Upper lobe of left lung (tissue), 6 donors: ENCODE measurements around the gene HES7. TPM values are rescaled to one million over a fixed set of nuclear protein-coding genes. Genes with fewer than 3 reads are reported as not detected.
A peak's percentile ranks its signal among the peaks of the same experiment; 100 is the strongest.

Source experiments
- ATAC-seq, 2 donors: fragments of 200-7000 bp; cut with Tn5 transposase; one replicate each; pipeline ENCODE4 v1.9.1; 2022; ENCODE audit warnings: mild to moderate bottlenecking in 2 of 2, moderate library complexity in 2 of 2; ENCODE audit not compliant: low FRiP score in 2 of 2
- DNase-seq, 2 donors: peaks; one replicate each; pipeline ENCODE4 v3.0.0-alpha.2; 2019 to 2020
- H3K27ac ChIP-seq, 4 donors: fragments of 200-600 bp; sonication (generic); one replicate each; pipeline ENCODE4 v1.5.1; 2016 to 2019
- H3K27me3 ChIP-seq, 4 donors: fragments of 200-600 bp; sonication (generic); one replicate each; pipeline ENCODE4 v1.5.1; 2017 to 2019
- H3K36me3 ChIP-seq, 4 donors: fragments of 200-600 bp; sonication (generic); one replicate each; pipeline ENCODE4 v1.5.1; 2016 to 2019
- H3K4me1 ChIP-seq, 4 donors: fragments of 200-600 bp; sonication (generic); one replicate each; pipeline ENCODE4 v1.5.1; 2018 to 2019
- H3K4me3 ChIP-seq, 4 donors: fragments of 200-600 bp; sonication (generic); one replicate each; pipeline ENCODE4 v1.5.1; 2017 to 2019; ENCODE audit warnings: mild to moderate bottlenecking in 2 of 4, moderate library complexity in 1 of 4
- H3K9me3 ChIP-seq, 4 donors: fragments of 200-600 bp; sonication (generic); one replicate each; pipeline ENCODE4 v1.5.1; 2018 to 2019
- CTCF ChIP-seq, 6 experiments: fragments of 450-650 bp in 4 of 6; fragments of 200-600 bp in 2 of 6; sonication (generic) in 2 of 6; IDR thresholded peaks; one replicate each; pipeline ENCODE4 v1.5.1; 2016 to 2019; ENCODE audit warnings: antibody characterized with exemption in 6 of 6
- EP300 ChIP-seq, 4 donors: sonication (generic); formaldehyde crosslinking; IDR thresholded peaks; one replicate each; pipeline ENCODE4 v1.5.1; 2017; ENCODE audit warnings: antibody characterized with exemption in 4 of 4, control low read depth in 2 of 4
- POLR2A ChIP-seq, 4 donors: fragments of 450-650 bp; IDR thresholded peaks; one replicate each; pipeline ENCODE4 v1.5.1; 2016 to 2017; ENCODE audit warnings: antibody characterized with exemption in 4 of 4, mild to moderate bottlenecking in 2 of 4
- POLR2AphosphoS5 ChIP-seq, 2 donors: sonication (generic); formaldehyde crosslinking; IDR thresholded peaks; one replicate each; pipeline ENCODE4 v1.5.1; 2017; ENCODE audit warnings: antibody characterized with exemption in 2 of 2
- WGBS, 2 donors: methylation state at CpG; one replicate each; pipeline ENCODE4 v1.1.5; 2017 to 2018; 5-methylcytosine and 5-hydroxymethylcytosine counted together
- total RNA-seq, 6 donors: library from RNA; depleted of rRNA in 4 of 6; stranded (reverse); fragments of >200 nt in 4 of 6; gene quantifications; one replicate each; pipeline versions ENCODE4 v1.1.0 to v1.2.1, GENCODE V29; 2016 to 2021
- donor health status: DM: no; HTN: no; CAD: no; lungs with moderate emphysema.
- donor health status: DM: no; HTN: yes; CAD: no; lungs with severe emphysema.

The HES7 gene
- total RNA-seq, 6 donors from 2014 or later: 4.9 TPM; not detected in 5

GRCh38 chr17:8133941-8134340 lies 10.0 kb upstream of the HES7 start:
- Histone ChIP-seq H3K9me3 (no peaks in the 10 kb centered on the region), H3K27me3 (no peaks in the 10 kb centered on the region), H3K4me3 (no peak overlapping the region), H3K36me3 (no peaks in the 10 kb centered on the region), H3K27ac (no peak overlapping the region), H3K4me1 (peaks cover 7 to 11% (median 9%) of the 10 kb centered on the region in 4 donors)
- ATAC-seq: no peak
- no peak for DNase-seq
- TF ChIP-seq POLR2A (IDR thresholded peaks at IDR 0.05) (no peak), CTCF (IDR thresholded peaks at IDR 0.05) (no peak), POLR2AphosphoS5 (IDR thresholded peaks at IDR 0.05) (no peak), EP300 (IDR thresholded peaks at IDR 0.05) (no peak)
- WGBS, 2 donors: 89 to 95% methylated on average over 4 of the region's 4 CpGs

GRCh38 chr17:8133399-8133798 lies 9.5 kb upstream of the HES7 start:
- peak; percentile 5 to 26 for ATAC-seq
- no peaks in the 10 kb centered on the region for H3K36me3 ChIP-seq
- H3K4me3 ChIP-seq: no peak overlapping the region
- H3K27me3 ChIP-seq: no peaks in the 10 kb centered on the region
- WGBS, 2 donors: 78 to 79% methylated on average over 9 to 12 of the region's 12 CpGs
- peaks cover 5 to 8% (median 6%) of the 10 kb centered on the region in 4 donors for H3K4me1 ChIP-seq
- DNase-seq: peak in 1 of 2 donors; percentile 22
- H3K27ac ChIP-seq: no peak overlapping the region
- no peaks in the 10 kb centered on the region for H3K9me3 ChIP-seq
- TF ChIP-seq POLR2AphosphoS5 (IDR thresholded peaks at IDR 0.05) (no peak), EP300 (IDR thresholded peaks at IDR 0.05) (no peak), CTCF (IDR thresholded peaks at IDR 0.05) (no peak), POLR2A (IDR thresholded peaks at IDR 0.05) (no peak)

- Histone ChIP-seq H3K4me3 (no peak overlapping the region), H3K9me3 (no peaks in the 10 kb centered on the region), H3K27me3 (peaks cover 0 to 7% (median 0%) of the 10 kb centered on the region in 4 donors), H3K4me1 (peaks cover 0 to 8% (median 2%) of the 10 kb centered on the region in 4 donors), H3K27ac (no peak overlapping the region), H3K36me3 (no peaks in the 10 kb centered on the region)
- no peak for ATAC-seq
- WGBS, 2 donors: 71 to 72% methylated on average over 3 of the region's 3 CpGs
- TF ChIP-seq POLR2AphosphoS5 (IDR thresholded peaks at IDR 0.05): no peak
- no peak for TF ChIP-seq CTCF (IDR thresholded peaks at IDR 0.05)
- TF ChIP-seq EP300 (IDR thresholded peaks at IDR 0.05): no peak
- TF ChIP-seq POLR2A (IDR thresholded peaks at IDR 0.05): no peak
- no peak for DNase-seq
Observed at GRCh38 chr17:8131844-8132441, 8.0 kb upstream of the HES7 start.

- Histone ChIP-seq H3K9me3 (no peaks in the 10 kb centered on the region), H3K27ac (no peak overlapping the region), H3K27me3 (peaks cover 0 to 28% (median 13%) of the 10 kb centered on the region in 4 donors), H3K36me3 (no peaks in the 10 kb centered on the region), H3K4me3 (no peak overlapping the region), H3K4me1 (peaks cover 32 to 45% (median 36%) of the 10 kb centered on the region in 4 donors)
- ATAC-seq: no peak
- TF ChIP-seq EP300 (IDR thresholded peaks at IDR 0.05): no peak
- no peak for TF ChIP-seq POLR2AphosphoS5 (IDR thresholded peaks at IDR 0.05)
- no peak for TF ChIP-seq CTCF (IDR thresholded peaks at IDR 0.05)
- TF ChIP-seq POLR2A (IDR thresholded peaks at IDR 0.05): no peak
- DNase-seq: no peak
- 82% methylated on average over 14 of the region's 14 CpGs for WGBS, 2 donors
Observed at GRCh38 chr17:8128125-8128784, 4.3 kb upstream of the HES7 start.
